Inferior parietal cortex (tissue), 1 donor: ENCODE results near the gene NR5A1.

Source experiments
- DNase-seq: peaks from one replicate; pipeline ENCODE4 v3.0.0-alpha.2; 2016; ENCODE audit errors: extremely low spot score

NR5A1 gene

GRCh38 chr9:124457887-124458431 is 49.2 kb downstream of the NR5A1 start:
- DNase-seq: no peak

GRCh38 chr9:124457079-124457886 is 49.9 kb downstream of the NR5A1 start:
- no peak for DNase-seq

- no peak for DNase-seq
These were observed 50.7 kb downstream of the NR5A1 start for GRCh38 chr9:124456341-124457078.

DNA sequence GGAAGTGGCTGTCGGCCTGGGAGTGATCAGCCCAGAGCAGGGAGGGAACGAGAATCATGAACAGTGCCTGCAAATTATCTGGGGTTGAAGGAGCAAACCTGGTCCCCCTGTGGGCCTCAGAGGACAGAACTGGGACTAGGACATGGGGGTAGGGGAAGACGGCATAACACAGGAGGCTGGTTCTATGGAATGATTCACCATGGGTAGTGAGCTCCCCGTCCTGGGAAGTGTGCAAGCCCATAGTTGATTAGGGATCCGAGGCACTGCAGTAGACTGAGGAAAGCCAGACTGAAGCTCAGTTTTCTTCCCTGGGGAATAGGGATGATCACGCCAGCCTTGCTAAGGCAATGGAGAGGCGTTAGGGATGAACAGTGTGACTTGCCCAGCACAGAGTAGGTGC is 51.4 kb downstream of the NR5A1 start:
- no peak for DNase-seq

DNA sequence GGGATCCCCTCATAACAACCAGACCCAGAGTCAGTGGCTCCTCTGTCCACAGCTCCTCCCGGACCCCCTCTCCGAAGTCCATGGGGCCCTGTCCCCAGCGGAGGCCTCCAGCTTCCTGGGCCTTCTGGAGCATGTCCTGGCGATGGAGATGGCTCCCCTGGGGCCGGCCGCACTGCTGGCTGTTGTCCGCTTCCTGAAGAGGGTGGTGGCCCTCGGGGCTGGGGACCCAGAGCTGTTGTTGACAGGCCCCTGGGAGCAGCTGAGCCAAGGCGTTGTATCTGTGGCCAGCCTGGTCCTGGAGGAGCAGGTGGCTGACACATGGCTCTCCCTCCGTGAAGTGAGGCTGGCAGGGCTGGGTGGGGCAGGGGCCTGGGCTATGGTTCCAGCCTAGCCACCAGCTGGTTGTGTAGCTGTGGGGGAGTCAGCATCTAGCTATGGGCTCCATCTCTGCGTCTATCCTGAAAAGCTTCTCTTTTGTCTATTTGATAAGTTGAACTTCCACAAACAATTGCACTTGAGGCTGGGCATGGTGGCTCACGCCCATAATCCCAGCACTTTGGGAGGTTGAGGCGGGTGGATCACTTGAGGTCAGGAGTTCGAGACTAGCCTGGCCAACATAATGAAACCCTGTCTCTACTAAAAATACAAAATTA is 52.3 kb downstream of the NR5A1 start:
- DNase-seq: no peak

- DNase-seq: no peak
These were observed 52.9 kb downstream of the NR5A1 start for GRCh38 chr9:124454296-124454695.

DNA sequence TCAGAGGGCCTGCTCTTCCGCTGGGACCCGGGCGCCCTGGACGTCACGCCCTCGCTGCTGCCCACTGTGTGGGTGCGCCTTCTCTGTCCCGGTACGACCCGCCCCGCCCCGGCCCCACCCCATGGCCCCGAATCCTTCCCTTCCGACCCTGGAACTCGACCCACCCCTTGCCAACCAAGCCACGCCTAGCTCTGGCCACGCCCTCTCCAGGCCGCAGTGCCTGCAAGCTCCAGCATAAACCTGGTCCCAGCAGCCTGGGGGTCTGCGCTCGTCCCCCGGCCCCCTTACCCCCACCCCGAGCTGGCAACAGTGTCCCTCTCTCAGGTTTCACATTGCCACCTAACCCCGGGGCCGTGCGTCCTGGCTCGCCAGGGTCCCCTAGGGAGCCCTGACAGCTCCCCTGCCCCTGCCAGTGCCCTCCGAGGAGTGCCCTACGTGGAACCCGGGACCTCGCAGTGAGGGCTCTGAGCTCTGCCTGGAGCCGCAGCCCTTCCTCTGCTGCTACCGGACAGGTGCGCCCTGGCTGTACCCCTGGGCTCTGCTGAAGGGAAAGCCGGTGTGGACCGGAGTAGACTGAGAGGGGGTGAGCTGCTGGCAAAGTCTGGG is 53.5 kb downstream of the NR5A1 start:
- DNase-seq: no peak

DNA sequence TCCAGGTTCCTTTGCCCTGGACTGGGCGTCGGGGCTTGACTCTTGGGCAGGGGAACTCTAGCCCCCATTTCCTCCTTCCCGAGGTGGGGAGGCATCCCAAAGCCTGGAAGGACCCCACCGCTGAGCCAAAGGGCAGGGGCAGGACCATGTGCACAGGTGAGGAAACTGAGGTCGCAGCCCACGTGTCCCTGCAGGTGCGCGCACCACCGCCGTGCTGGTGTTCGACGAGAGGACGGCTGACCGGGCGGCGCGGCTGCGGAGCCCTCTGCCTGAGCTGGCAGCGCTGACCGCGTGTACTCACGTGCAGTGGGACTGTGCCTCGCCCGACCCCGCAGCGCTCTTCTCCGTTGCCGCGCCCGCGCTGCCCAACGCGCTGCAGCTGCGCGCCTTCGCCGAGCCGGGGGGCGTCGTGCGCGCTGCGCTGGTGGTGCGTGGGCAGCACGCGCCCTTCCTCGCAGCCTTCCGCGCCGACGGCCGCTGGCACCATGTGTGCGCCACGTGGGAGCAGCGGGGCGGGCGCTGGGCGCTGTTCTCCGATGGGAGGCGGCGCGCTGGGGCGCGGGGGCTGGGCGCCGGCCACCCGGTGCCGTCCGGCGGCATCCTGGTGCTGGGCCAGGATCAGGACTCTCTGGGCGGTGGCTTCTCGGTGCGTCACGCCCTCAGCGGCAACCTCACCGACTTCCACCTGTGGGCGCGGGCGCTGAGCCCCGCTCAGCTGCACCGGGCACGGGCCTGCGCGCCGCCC is 54.2 kb downstream of the NR5A1 start:
- no peak for DNase-seq

DNA sequence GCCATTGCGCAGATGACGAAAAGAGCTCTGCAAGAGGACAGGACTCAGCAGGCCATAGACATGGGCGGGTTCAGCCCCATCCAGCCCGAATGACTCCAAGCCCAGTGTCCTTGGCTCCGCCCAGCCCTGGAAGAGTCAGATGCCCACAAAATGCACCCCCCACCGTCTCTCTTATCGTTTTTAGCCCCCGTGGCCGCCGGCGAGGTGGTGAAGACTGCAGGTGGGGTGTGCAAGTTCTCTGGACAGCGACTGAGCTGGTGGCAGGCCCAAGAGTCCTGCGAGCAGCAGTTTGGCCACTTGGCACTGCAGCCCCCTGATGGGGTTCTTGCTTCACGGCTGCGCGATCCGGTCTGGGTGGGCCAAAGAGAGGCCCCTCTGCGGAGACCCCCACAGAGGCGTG is 54.9 kb downstream of the NR5A1 start:
- DNase-seq: no peak

DNA sequence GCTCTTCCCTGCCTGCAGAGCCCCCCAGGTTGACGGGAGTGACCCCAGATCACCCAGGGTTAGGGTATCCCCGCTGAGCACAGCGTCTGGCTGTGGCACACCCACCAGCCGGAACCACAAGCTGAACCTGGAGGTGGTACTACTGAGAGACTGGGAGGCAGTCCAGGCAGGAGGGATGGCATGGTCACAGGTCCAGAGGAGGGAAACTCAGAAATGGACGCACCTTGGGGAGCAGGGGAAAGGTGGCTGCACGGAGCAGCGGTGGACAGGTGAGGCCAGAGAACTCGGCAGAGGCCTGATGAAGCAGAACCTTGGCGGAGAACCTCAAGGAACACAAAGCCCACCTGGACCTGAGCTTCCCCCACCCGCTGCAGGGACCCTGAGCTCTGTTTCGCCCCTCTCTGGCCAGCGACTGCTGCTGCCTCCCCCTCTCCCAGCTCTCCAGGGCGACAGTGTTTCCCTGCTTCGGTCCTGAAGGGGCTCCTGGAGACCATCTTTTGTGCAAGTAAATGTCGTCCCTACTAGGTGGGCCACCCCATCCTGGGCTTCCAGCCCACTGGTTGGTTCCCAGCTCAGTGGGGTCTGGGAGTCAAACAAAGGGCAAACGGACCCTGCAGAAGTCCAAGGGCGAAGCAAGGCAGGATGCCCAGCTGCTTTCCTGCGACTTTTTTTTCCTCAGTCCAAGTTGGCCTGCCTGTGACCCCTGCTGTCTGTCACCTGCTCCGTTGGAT is 56.1 kb downstream of the NR5A1 start:
- no peak for DNase-seq

- no peak for DNase-seq
These were observed 56.8 kb downstream of the NR5A1 start, which contains the start of gene ADGRD2 for GRCh38 chr9:124450241-124450924. Gene ADGRD2 (plus strand): TSS chr9:124450451. CDS start chr9:124451667, 1,216 bp downstream.

DNA sequence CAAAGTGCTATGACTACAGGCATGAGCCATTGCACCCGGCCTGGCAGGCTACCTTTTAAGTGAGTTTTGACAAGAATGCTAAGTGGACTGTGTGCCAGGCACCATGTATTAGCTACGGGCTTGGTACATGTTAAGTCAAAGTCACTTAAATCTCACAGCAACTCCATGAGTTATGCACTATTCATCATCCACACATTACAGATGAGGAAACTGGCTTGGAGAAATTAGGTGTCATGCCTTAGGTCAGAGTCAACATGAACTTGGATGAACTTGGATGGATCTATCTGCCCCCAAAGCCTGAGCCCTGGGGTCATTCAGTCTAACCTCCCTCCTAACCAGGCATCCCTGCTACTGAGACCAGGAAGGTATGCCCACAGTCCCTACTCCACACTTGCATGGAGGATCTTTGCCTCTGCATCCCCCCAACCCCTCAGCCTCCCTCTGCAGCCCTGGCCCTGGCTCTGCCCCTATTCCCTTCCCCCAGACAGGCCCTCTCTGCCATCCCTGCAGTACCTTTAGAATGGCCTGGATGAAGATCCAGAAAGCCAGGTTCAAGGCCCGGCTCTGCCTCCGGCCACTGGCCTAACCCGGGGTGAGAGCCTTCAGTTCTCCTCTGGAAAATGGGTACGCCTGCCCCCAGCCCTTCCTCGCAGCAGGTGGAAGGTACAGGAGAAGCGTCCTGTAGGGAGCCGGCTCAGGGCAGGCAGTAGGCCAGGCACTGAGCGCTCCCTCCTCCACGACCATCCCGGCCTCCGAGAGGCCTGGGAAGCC is 57.6 kb downstream of the NR5A1 start:
- DNase-seq: no peak

- no peak for DNase-seq
These were observed 59.2 kb downstream of the NR5A1 start for GRCh38 chr9:124448019-124448418.

DNA sequence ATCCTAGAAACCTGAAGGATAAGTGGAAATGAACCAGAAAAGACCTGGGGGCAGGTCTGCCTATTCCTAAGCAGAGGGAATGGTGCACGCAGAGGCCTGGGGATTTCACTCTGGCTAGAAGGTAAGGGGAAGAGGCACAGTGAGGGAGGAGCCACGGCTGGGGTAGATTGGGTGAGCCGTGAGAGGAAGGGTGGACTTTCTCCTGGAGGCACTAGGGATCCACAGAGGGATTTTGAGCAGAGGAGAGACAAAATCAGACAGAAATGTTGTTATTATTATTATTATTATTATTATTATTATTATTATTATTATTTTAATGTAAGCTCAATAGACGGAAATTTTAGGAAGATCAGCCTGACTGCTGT is 59.9 kb downstream of the NR5A1 start:
- no peak for DNase-seq

DNA sequence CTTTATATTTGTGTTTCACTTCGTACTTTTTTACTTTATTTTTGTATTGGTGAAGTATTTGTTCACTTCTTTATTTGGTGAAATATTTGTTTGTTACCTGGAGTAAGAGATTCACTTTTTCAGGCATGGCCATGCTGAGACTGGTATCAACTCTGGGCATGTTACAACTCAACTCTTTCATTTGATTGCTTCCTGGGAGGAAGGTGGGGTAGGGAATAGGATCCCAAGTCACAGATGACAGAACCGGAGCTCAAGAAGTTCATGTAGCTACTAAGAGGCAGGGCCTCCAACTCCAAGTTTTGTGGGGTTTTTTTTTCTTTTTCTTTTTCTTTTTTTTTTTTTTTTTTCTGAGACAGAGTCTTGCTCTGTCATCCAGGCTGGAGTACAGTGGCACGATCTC is 63.0 kb downstream of the NR5A1 start:
- no peak for DNase-seq

DNA sequence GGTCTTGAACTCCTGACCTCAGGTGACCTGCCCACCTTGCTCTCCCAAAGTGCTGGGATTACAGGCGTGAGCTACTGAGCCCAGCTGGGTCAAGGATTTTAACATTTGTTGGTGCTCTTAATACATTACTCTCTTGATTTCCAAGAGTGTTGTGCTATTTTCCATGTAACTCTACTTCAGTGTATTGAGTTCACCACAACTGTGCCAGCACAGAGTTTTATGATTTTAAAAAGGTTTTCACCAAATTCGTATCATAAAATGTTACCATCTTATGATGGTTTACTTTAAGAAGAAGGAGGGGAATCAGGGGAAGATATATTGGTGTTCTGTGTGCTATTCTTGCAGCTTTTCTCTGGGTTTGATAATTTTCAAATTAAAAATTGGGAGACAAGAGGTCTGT is 63.6 kb downstream of the NR5A1 start:
- no peak for DNase-seq

DNA sequence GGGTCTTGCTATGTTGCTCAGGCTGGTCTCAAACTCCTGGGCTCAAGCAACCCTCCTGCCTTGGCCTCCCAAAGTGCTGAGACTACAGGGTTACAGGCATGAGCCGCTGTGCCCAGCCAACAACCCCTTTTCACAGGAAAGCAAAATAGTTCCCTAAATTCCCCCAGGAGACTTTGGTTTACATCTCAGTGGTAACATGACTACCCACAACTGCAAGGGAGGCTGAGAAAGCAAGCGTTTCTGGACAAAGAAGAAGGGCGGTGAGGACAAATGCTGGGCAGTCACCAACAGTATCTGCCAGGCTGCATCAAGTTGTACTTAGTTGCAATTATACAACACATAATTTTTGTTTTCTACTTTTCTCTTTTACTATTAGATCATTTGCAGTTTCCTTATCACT is 64.4 kb downstream of the NR5A1 start:
- DNase-seq: no peak

- DNase-seq: no peak
These were observed 64.8 kb downstream of the NR5A1 start for GRCh38 chr9:124442379-124442778.

DNA sequence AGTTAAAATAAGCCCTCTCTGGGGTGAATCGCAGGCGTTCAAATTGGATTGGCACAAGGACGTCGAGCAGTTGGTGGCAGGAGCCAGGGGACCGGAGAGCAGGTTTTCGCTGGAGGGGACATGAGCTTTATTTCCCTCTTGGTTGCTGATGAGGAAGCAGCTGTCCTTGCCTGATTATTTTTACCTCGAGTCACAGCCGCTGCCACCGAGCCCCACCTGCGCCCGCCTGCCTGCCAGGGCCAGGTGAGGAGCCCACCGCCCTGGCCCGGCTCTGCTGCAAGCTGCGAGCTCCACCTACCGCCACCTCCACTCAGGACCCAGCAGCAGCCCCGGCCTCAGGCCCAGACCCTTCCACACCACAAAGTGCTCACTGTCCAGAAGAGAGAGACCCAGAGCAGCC is 65.9 kb downstream of the NR5A1 start:
- no peak for DNase-seq
